NCI-H2029 (cell line): ENCODE data around the gene TYSND1.
A peak's percentile ranks its signal among the peaks of the same experiment; 100 is the strongest.
"Not testable (repeated sequence)": the region's sequence is repeated elsewhere in the genome, so short reads cannot be mapped to it uniquely, and the experiment has no call there.

Source experiments
- DNase-seq: peaks from one replicate; lab custom pipeline; 2025; lab: John Stamatoyannopoulos, UW

TYSND1 gene, protein sequence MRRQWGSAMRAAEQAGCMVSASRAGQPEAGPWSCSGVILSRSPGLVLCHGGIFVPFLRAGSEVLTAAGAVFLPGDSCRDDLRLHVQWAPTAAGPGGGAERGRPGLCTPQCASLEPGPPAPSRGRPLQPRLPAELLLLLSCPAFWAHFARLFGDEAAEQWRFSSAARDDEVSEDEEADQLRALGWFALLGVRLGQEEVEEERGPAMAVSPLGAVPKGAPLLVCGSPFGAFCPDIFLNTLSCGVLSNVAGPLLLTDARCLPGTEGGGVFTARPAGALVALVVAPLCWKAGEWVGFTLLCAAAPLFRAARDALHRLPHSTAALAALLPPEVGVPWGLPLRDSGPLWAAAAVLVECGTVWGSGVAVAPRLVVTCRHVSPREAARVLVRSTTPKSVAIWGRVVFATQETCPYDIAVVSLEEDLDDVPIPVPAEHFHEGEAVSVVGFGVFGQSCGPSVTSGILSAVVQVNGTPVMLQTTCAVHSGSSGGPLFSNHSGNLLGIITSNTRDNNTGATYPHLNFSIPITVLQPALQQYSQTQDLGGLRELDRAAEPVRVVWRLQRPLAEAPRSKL

GRCh38 chr10:70146489-70147258 is at the start of gene TYSND1:
TYSND1 (minus strand) TSS chr10:70146700; CDS start chr10:70146586, 114 bp downstream.
- DNase-seq, result peak; percentile 92

- DNase-seq, result no peak
These were observed 46.9 kb upstream of the TYSND1 start for GRCh38 chr10:70193391-70193844.

DNA sequence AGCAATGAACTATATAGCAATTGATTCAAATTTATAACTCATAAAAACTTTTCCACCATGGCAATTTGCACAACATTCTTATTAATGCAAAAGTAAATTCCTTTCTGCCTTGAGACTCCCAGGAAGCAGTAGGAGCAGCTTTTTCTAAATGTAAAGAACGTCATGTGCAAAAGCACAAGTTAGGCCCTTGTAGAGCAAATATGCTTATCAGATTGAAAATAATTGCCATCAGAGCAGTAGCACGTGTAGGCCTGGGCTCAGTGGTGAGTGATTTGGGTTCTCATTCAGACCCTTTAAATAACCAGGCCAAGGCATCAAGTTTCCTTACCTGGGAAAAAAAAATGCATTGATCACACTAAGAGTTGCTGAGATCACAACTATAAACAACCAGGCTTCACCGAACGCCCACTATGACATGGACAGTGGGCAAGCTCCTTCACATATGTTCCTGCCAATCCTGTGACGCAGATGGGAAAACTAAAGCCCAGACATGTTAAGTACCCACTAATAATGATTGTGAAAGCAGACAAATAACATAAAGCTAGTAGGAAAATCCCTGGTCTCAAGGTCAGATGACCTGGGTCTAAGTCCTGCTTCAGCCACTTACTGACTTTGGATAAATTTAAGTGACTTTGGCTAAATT is 45.9 kb upstream of the TYSND1 start:
- DNase-seq, result no peak

DNA sequence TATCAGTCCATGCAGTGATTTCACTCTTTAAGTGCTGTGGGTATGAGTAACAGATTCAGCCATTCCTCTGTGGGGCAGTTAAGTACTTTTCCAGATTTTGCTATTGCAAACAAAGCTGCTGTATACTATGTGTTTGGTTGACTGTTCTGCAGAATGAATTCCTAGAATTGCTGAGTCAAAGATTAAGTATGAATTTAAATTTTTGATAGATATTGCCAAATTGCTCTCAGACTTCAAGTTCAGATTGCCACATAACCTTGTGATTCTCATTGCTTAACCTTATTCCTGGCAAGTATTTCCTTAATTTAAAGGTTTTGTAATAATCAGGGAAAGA is 45.4 kb upstream of the TYSND1 start:
- no peak for DNase-seq

DNA sequence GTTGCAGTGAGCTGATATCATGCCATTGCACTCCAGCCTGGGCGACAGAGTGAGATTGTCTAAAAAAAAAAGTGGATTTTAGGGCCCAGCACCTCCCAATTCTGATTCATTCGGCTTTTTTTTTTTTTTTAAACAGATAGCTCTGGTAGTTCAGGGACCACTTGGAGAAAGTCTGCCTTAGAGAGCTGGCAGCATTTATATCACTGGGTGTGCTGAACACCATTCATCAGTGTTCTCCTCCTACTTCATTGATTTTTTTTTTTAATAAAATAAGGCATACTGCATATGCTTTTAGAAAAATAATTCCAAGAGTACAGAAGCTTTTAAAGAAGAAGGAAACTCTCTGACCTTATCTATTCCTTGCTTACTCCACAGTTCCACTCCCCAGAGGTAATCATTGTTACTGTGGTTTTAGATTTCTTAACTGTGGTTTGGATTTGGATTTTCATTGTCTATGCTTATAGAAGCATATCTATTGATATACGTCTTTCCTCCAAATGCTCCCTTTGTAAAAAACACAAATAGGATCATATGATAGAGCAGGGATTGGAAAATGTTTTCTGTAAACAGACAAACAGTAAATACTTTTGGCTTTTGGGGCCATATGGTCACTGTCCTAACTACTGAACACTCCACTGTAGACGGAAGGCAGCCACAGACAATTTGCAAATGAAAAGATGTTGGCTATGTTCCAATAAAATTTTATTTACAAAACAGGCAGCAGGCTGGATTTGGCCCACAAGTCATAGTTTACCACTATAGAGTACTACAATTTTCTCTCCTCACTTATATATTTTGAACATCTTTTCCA is 44.9 kb upstream of the TYSND1 start:
- no peak for DNase-seq

- DNase-seq, result no peak
These were observed 44.1 kb upstream of the TYSND1 start for GRCh38 chr10:70190581-70190980.

GRCh38 chr10:70190102-70190501 is 43.6 kb upstream of the TYSND1 start:
- no peak for DNase-seq

DNA sequence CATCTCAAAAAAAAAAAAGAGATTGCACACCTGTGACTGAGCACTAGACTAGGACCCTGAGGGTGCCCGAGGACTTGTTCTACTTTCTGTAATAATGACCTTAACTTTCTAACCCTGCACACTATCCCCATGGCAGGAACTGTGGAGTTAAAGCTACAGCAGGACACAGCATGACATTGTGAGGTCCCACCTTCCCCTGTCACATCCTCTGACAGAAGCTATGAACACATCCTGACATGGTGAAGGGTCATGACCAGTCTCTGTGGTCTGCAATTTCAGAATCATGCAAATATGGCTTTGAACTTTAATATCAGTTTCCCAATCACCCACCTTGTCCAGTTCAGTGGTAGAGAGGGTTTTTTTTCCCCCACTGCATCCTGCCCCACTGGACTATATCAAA is 42.3 kb upstream of the TYSND1 start:
- DNase-seq, result no peak

GRCh38 chr10:70186571-70186970 is 40.1 kb upstream of the TYSND1 start:
- no peak for DNase-seq

GRCh38 chr10:70186090-70186489 is 39.6 kb upstream of the TYSND1 start:
- DNase-seq, result no peak

- DNase-seq, result no peak
These were observed 36.8 kb upstream of the TYSND1 start for GRCh38 chr10:70183304-70183703.

DNA sequence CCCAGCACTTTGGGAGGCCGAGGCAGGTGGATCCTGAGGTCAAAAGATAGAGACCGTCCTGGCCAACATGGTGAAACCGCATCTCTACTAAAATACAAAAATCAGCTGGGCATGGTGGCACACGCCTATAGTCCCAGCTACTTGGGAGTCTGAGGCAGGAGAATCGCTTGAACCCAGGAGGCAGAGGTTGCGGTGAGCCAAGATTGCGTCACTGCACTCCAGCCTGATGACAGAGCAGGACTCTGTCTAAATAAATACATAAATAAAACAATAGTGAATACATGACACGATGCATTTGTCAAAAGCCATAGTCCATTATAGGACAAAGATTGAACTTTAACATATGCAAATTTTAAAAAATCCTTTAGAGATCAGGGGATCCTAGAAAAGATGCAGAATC is 32.7 kb upstream of the TYSND1 start:
- not testable (repeated sequence) for DNase-seq

- no peak for DNase-seq
These were observed 31.7 kb upstream of the TYSND1 start for GRCh38 chr10:70178139-70178725.

DNA sequence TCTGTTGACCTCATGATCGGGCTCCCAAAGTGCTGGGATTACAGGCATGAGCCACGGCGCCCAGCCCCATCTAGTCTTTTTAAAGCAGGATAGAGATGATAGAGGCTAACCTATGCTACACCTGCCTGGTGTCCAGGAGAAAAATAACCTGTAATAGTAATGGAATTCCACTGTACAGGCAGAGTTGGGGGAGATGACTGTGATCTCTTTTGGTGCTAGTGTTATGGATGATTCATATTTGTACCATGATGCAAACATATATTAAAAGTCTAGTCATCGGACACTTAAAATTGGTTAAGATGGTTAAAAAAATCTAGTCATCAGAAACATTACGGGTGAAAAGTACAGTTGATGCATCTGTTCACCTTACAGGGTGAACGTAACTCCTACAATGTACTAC is 29.9 kb upstream of the TYSND1 start:
- DNase-seq, result no peak

- DNase-seq, result no peak
These were observed 29.0 kb upstream of the TYSND1 start for GRCh38 chr10:70175516-70175915.

DNA sequence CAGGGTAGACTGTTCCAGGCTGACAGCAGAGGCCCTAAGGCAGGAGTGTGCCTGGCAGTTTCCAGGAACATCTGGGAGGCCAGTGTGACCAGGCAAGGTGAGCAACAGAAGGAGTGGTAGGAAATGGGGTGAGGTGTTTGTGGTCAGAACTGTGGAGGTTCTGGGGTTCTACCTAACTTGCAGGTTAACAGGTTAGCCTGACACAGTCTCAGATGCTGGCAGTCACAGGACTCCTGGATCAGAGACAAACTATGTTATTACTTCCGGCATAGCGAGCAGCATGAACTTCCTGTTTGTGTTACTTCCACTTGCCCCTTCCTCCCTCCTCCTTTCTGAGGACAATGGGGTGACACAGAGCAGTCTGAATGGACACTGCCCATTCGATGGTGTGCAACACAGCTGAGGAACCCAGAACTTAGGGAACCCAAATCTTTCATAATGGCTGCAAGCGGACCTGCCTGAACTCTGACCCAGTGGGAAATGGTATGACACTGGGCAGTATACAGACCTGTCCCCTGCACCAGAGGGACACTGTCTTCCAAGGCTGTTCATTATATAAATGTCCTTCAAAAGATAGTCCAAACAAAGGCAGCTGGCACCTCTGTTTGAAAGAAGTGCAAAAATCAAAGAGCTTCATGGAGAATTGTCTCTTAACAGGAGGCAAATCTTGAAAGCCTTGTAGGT is 27.7 kb upstream of the TYSND1 start:
- no peak for DNase-seq

DNA sequence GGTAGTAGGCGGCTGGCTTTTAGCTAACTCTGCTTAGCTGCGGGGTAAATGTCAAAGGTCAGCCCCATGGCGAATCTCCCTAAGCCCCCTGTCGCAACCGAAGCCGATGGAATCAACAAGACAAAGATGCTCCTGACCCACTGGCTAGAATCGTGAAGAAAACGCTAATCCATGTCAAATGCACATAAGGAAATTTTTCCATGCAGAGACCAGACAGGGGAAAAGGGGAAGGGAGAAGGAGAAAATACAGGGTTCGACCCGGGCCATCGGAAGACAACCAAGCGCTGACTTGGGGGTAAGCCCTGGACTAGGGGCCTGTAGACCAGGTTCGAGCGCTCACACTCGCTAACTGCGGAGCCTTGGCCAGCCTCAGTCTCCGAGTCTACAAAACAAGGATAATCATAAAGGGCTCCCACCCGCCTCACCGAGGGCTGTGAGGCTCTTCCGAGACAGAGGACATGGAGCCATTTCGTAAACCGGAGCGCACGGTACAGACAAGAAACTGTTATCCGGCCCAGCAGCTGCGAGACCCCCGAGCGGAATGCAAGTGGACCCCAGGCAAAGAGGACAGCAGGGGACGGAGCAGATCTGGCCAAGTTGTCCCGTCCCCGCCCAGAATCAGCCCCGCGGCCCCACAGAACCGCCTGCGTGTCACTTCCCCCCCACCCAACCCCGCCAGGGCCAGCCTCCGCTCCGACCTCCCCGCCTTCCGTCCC is 23.3 kb upstream of the TYSND1 start:
- no peak for DNase-seq

DNA sequence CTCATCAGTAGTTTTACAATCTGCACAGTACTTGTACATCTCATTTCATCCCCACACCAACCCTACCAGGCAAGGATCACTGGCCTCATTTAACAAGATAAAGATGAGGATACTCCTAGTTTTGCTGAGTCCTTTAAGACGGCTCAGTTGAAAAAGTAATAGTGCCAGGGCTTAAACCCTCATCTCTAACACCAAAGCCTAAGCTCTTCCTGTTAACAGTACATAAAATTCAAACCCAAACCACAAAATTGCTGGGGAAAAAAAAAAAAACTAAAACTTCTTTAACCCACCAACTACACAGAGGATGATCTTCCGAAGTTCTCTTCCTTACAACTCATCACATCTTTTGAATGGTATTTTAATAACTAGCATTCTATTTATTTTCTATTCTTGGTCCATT is 22.5 kb upstream of the TYSND1 start:
- no peak for DNase-seq

DNA sequence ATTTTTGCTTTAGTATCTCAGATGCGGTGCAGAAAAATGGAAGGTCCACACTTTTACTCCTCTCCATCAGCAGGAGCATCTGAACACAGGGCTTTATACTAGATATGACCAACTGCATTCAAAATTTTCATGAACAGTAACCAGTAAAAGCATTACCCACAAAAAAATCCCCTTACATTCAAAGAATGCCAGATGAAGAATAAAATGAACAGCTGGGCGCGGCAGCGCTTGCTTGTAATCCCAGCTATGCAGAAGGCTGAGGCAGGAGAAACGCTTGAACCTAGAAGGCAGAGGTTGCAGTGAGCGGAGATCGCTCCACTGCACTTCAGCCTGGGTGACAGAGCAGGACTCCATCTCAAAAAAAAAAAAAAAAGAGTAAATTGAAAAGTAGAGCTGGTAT is 20.7 kb upstream of the TYSND1 start:
- no peak for DNase-seq

GRCh38 chr10:70166394-70166793 is 19.9 kb upstream of the TYSND1 start:
- no peak for DNase-seq
